Suprapubic skin (tissue), 4 donors: ENCODE results near the gene VGF.

Experiments
- CTCF ChIP-seq, 2 donors: fragments of 200-600 bp in 1 of 2; fragments of 450-650 bp in 1 of 2; sonication (generic) in 1 of 2; IDR thresholded peaks; one replicate each; pipeline ENCODE4 v1.5.1; 2016 to 2019; ENCODE audit warnings: antibody characterized with exemption in 2 of 2, mild to moderate bottlenecking in 1 of 2, moderate library complexity in 1 of 2
- POLR2A ChIP-seq, 2 donors: fragments of 450-650 bp; IDR thresholded peaks; one replicate each; pipeline ENCODE4 v1.6.1; 2017; ENCODE audit warnings: antibody characterized with exemption in 2 of 2, mild to moderate bottlenecking in 2 of 2, moderate library complexity in 2 of 2
- POLR2AphosphoS5 ChIP-seq, 3 donors: sonication (generic); formaldehyde crosslinking; IDR thresholded peaks; one replicate each; pipeline ENCODE4 v1.6.1; 2017; ENCODE audit warnings: antibody characterized with exemption in 3 of 3

- TF ChIP-seq POLR2AphosphoS5 (IDR thresholded peaks at IDR 0.05) = no peak
- no peak for TF ChIP-seq CTCF (IDR thresholded peaks at IDR 0.05)
- TF ChIP-seq POLR2A (IDR thresholded peaks at IDR 0.05) = no peak
These were observed 27.6 kb downstream of the VGF start for GRCh38 chr7:101137651-101138212.
